H9 (cell line): ENCODE measurements around the gene DTNB. TPM values are rescaled to one million over a fixed set of nuclear protein-coding genes. Genes with fewer than 3 reads are reported as not detected.

Experiments
- DNase-seq: peaks from one replicate; pipeline ENCODE4 v3.0.0-alpha.2; 2017
- H2AFZ ChIP-seq: one replicate; pipeline ENCODE4 v1.6.1; 2013; ENCODE audit warnings: mild to moderate bottlenecking, low read length, control low read depth, moderate library complexity
- H2AK5ac ChIP-seq: 2 replicates; pipeline ENCODE4 v1.6.1; 2013; ENCODE audit warnings: low read length, control low read depth, mixed read lengths; ENCODE audit not compliant: insufficient read length
- H2BK120ac ChIP-seq: one replicate; pipeline ENCODE4 v1.6.1; 2013; ENCODE audit warnings: low read depth, mild to moderate bottlenecking, low read length, control low read depth, inconsistent platforms; ENCODE audit not compliant: poor library complexity, severe bottlenecking
- H2BK12ac ChIP-seq: 2 replicates; pipeline ENCODE4 v1.6.1; 2013; ENCODE audit warnings: low read length, control low read depth, mixed read lengths, low read depth; ENCODE audit not compliant: insufficient read length
- H2BK15ac ChIP-seq: 2 replicates; pipeline ENCODE4 v1.6.1; 2013; ENCODE audit warnings: low read depth, low read length, control low read depth
- H2BK20ac ChIP-seq: one replicate; pipeline ENCODE4 v1.6.1; 2013; ENCODE audit warnings: low read depth, mild to moderate bottlenecking, low read length, control low read depth, inconsistent platforms; ENCODE audit not compliant: poor library complexity, severe bottlenecking
- H2BK5ac ChIP-seq: 2 replicates; pipeline ENCODE4 v1.6.1; 2013; ENCODE audit warnings: low read length, control low read depth, mixed read lengths; ENCODE audit not compliant: insufficient read length
- H3K14ac ChIP-seq: 2 replicates; pipeline ENCODE4 v1.6.1; 2013; ENCODE audit warnings: low read length, control low read depth; ENCODE audit not compliant: insufficient read depth
- H3K18ac ChIP-seq: 2 replicates; pipeline ENCODE4 v1.6.1; 2013; ENCODE audit warnings: low read depth, mild to moderate bottlenecking, mixed read lengths, low read length, control low read depth; ENCODE audit not compliant: insufficient read length
- H3K23ac ChIP-seq: 2 replicates; pipeline ENCODE4 v1.6.1; 2013; ENCODE audit warnings: low read length, control low read depth, mixed read lengths, low read depth; ENCODE audit not compliant: insufficient read length
- H3K23me2 ChIP-seq: 2 replicates; pipeline ENCODE4 v1.6.1; 2013; ENCODE audit warnings: low read depth, mild to moderate bottlenecking, mixed read lengths, low read length, control low read depth; ENCODE audit not compliant: insufficient read length, poor library complexity, severe bottlenecking
- H3K27ac ChIP-seq: 2 replicates; pipeline ENCODE4 v1.5.1; 2013; ENCODE audit warnings: low read length, control low read depth, mixed read lengths, low read depth; ENCODE audit not compliant: insufficient read length
- H3K27me3 ChIP-seq: 2 replicates; pipeline ENCODE4 v1.6.1; 2013; ENCODE audit warnings: low read length, control low read depth, inconsistent platforms; ENCODE audit not compliant: insufficient read depth
- H3K4ac ChIP-seq: 2 replicates; pipeline ENCODE4 v1.6.1; 2013; ENCODE audit warnings: low read depth, mild to moderate bottlenecking, control low read depth, inconsistent platforms, low read length, moderate library complexity
- H3K4me1 ChIP-seq: 2 replicates; pipeline ENCODE4 v1.6.1; 2013; ENCODE audit warnings: low read length, control low read depth, inconsistent platforms; ENCODE audit not compliant: insufficient read depth
- H3K4me2 ChIP-seq: 2 replicates; pipeline ENCODE4 v1.6.1; 2013; ENCODE audit warnings: low read length, control low read depth, mixed read lengths; ENCODE audit not compliant: insufficient read length, insufficient read depth
- H3K56ac ChIP-seq: 2 replicates; pipeline ENCODE4 v1.6.1; 2013; ENCODE audit warnings: low read depth, mild to moderate bottlenecking, mixed read lengths, low read length, control low read depth; ENCODE audit not compliant: insufficient read length
- H3K79me1 ChIP-seq: 2 replicates; pipeline ENCODE4 v1.6.1; 2013; ENCODE audit warnings: low read depth, mild to moderate bottlenecking, moderate library complexity, low read length, control low read depth, inconsistent platforms; ENCODE audit not compliant: insufficient read depth, poor library complexity, severe bottlenecking
- H3K79me2 ChIP-seq: 2 replicates; pipeline ENCODE4 v1.6.1; 2013; ENCODE audit warnings: low read length, control low read depth, inconsistent platforms; ENCODE audit not compliant: insufficient read depth
- H3K9ac ChIP-seq: 2 replicates; pipeline ENCODE4 v1.6.1; 2013; ENCODE audit warnings: low read length, control low read depth, mixed read lengths; ENCODE audit not compliant: insufficient read length; ENCODE audit errors: extremely low read depth
- H3K9me3 ChIP-seq: one replicate; pipeline ENCODE4 v1.6.1; 2013; ENCODE audit warnings: low read depth, low read length, inconsistent platforms; ENCODE audit not compliant: control insufficient read depth
- H3T11ph ChIP-seq: one replicate; pipeline ENCODE4 v1.6.1; 2013; ENCODE audit warnings: mild to moderate bottlenecking, low read length, control low read depth, inconsistent platforms
- H4K20me1 ChIP-seq: one replicate; pipeline ENCODE4 v1.6.1; 2013; ENCODE audit not compliant: control insufficient read depth, insufficient read length, insufficient read depth
- H4K5ac ChIP-seq: 2 replicates; pipeline ENCODE4 v1.6.1; 2013; ENCODE audit warnings: low read depth, mild to moderate bottlenecking, mixed read lengths, low read length, control low read depth; ENCODE audit not compliant: insufficient read length
- H4K8ac ChIP-seq: replicated peaks from 2 replicates; pipeline ENCODE4 v1.6.1; 2013; ENCODE audit warnings: low read length, control low read depth, mixed read lengths, low read depth; ENCODE audit not compliant: insufficient read length
- H4K91ac ChIP-seq: 2 replicates; pipeline ENCODE4 v1.6.1; 2013; ENCODE audit warnings: low read depth, mild to moderate bottlenecking, moderate library complexity, mixed read lengths, low read length, control low read depth; ENCODE audit not compliant: insufficient read length
- H3K27ac Mint-ChIP-seq, 3 experiments: 2 replicates in 2 of 3; 3 replicates in 1 of 3; pipeline ENCODE4 v1.8.0; 2020 to 2021; ENCODE audit warnings: mixed read lengths in 3 of 3, mild to moderate bottlenecking in 1 of 3, moderate library complexity in 1 of 3
- H3K27me3 Mint-ChIP-seq: 2 replicates; pipeline ENCODE4 v1.8.0; 2021; ENCODE audit warnings: low read depth, mild to moderate bottlenecking, moderate library complexity, mixed read lengths
- H3K36me3 Mint-ChIP-seq, 3 experiments: 2 replicates in 2 of 3; 3 replicates in 1 of 3; pipeline ENCODE4 v1.8.0; 2020 to 2021; ENCODE audit warnings: low read depth in 3 of 3, mixed read lengths in 3 of 3; ENCODE audit not compliant: insufficient read depth in 1 of 3
- H3K4me1 Mint-ChIP-seq, 2 experiments: 2 replicates each; pipeline ENCODE4 v1.8.0; 2020; ENCODE audit warnings: mixed read lengths in 2 of 2
- H3K4me3 Mint-ChIP-seq, 2 experiments: 2 replicates in 1 of 2; 3 replicates in 1 of 2; pipeline ENCODE4 v1.8.0; 2020 to 2021; ENCODE audit warnings: mild to moderate bottlenecking in 2 of 2, mixed read lengths in 2 of 2, moderate library complexity in 1 of 2
- H3K9me3 Mint-ChIP-seq, 2 experiments: 2 replicates in 1 of 2; 3 replicates in 1 of 2; pipeline ENCODE4 v1.8.0; 2020; ENCODE audit warnings: mild to moderate bottlenecking in 2 of 2, mixed read lengths in 2 of 2, moderate library complexity in 1 of 2
- CTCF ChIP-seq: fragments of 200-600 bp; sonication (generic); conservative IDR thresholded peaks from 3 replicates; pipeline ENCODE4 v1.8.0; 2021; ENCODE audit warnings: antibody characterized with exemption, mild to moderate bottlenecking
- WGBS: extraction: QIAGEN DNeasy Blood & Tissue Kit; methylation state at CpG from one replicate; pipeline ENCODE4 v1.1.7; 2013; ENCODE audit warnings: missing lambda C conversion rate, low lambda C conversion rate, mixed read lengths; ENCODE audit not compliant: insufficient read length; ENCODE audit errors: extremely low coverage; 5-methylcytosine and 5-hydroxymethylcytosine counted together
- total RNA-seq: library from RNA; stranded (reverse); gene quantifications from 2 replicates; pipeline ENCODE4 v1.2.1, GENCODE V29; 2021

Gene DTNB
- total RNA-seq, 1 experiment from 2014 or later = 26.7 TPM

DNA sequence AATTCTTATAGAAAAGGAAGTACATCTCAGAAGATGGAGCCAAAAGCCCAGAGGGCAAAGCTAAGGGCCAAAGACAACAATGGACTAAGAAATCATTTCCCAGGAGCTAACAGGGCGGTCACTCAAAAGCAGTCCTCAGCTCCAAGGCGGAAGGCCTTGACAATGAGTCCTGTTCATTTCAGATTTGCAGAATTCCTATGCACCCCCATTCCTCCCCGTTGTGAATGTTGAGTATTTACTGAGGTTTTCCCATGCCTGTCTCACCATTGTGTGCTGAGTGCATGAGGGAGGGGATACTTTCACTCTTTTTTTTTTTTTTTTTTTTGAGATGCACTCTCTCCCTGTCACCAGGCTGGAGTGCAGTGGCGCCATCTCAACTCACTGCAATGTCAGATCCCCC is 18.8 kb upstream of the DTNB start:
- no peak for TF ChIP-seq CTCF
- Histone ChIP-seq H2BK20ac (no peak overlapping the region), H3K56ac (no peak overlapping the region), H2BK12ac (no peak overlapping the region), H3K9me3 (no peaks in the 10 kb centered on the region), H2BK15ac (no peak overlapping the region), H4K5ac (no peak overlapping the region), H3K79me1 (no peaks in the 10 kb centered on the region), H3K23me2 (no peaks in the 10 kb centered on the region), H3K27me3 (no peaks in the 10 kb centered on the region), H2AK5ac (no peak overlapping the region), H4K8ac (no peak overlapping the region), H3K4me2 (no peak overlapping the region), H2BK5ac (no peak overlapping the region), H3K4me1 (no peaks in the 10 kb centered on the region), H3T11ph (no peak overlapping the region), H3K18ac (no peak overlapping the region), H3K23ac (no peak overlapping the region), H3K4ac (no peak overlapping the region), H3K9ac (no peak overlapping the region), H3K27ac (no peak overlapping the region), H4K20me1 (no peaks in the 10 kb centered on the region), H3K14ac (0 out of 2 replicates have a peak overlapping the region, but pooled peaks have one; percentile 56), H4K91ac (no peak overlapping the region), H3K79me2 (no peaks in the 10 kb centered on the region), H2AFZ (no peak overlapping the region), H2BK120ac (no peak overlapping the region)
- no peaks in the 10 kb centered on the region; the same call in 1 of the 2 replicates for H3K27me3 Mint-ChIP-seq
- WGBS = no CpG with 5 or more reads among the region's 4 CpGs
- H3K36me3 Mint-ChIP-seq = no peaks in the 10 kb centered on the region
- H3K9me3 Mint-ChIP-seq = no peaks in the 10 kb centered on the region
- DNase-seq = no peak
- peaks cover 3 to 4% of the 10 kb centered on the region in 2 experiments; a peak in 1 of 4 replicates for H3K4me1 Mint-ChIP-seq
- H3K4me3 Mint-ChIP-seq = no peak overlapping the region
- no peak overlapping the region for H3K27ac Mint-ChIP-seq
